ENCODE data around the gene BMPR1B. TPM values are rescaled to one million over a fixed set of nuclear protein-coding genes. Genes with fewer than 3 reads are reported as not detected.

The BMPR1B gene
- total RNA-seq, 2 donors from 2014 or later: 28.6 to 59.8 TPM

GRCh38 chr4:94763005-94763404, 5.2 kb downstream of the BMPR1B start:
- Histone ChIP-seq H3K4me1 (replicated peaks) (no peaks in the 10 kb centered on the region), H3K27ac (peak overlapping the region; percentile 14 to 96), H3K36me3 (no peaks in the 10 kb centered on the region), H3K9me3 (no peaks in the 10 kb centered on the region), H3K4me3 (no peak overlapping the region), H3K27me3 (replicated peaks; ENCODE audit: insufficient read depth) (no peaks in the 10 kb centered on the region)
- TF ChIP-seq POLR2AphosphoS5 (IDR thresholded peaks at IDR 0.05) (no peak), CTCF (IDR thresholded peaks at IDR 0.05) (no peak), POLR2A (IDR thresholded peaks at IDR 0.05) (no peak)
- intact Hi-C loops (cut with DNase I): no loop called here
- WGBS: 63% methylated on average over 4 of the region's 4 CpGs
- no peak for DNase-seq (ENCODE audit: low spot score)

GRCh38 chr4:94763500-94763899, 5.7 kb downstream of the BMPR1B start:
- no peaks in the 10 kb centered on the region for H3K9me3 ChIP-seq
- H3K36me3 ChIP-seq: no peaks in the 10 kb centered on the region
- no peaks in the 10 kb centered on the region for H3K27me3 ChIP-seq (replicated peaks; ENCODE audit: insufficient read depth)
- DNase-seq (ENCODE audit: low spot score): no peak
- intact Hi-C loops (cut with DNase I): no loop called here
- H3K4me3 ChIP-seq: no peak overlapping the region
- H3K27ac ChIP-seq: peak overlapping the region; percentile 22 to 96
- 12% methylated on average over 3 of the region's 3 CpGs for WGBS
- H3K4me1 ChIP-seq (replicated peaks): no peaks in the 10 kb centered on the region
- TF ChIP-seq CTCF (IDR thresholded peaks at IDR 0.05): no peak
- no peak for TF ChIP-seq POLR2AphosphoS5 (IDR thresholded peaks at IDR 0.05)
- no peak for TF ChIP-seq POLR2A (IDR thresholded peaks at IDR 0.05)

GRCh38 chr4:94764069-94764468, 6.3 kb downstream of the BMPR1B start:
- no peaks in the 10 kb centered on the region for H3K9me3 ChIP-seq
- H3K27ac ChIP-seq: peak overlapping the region; percentile 22 to 96
- no peak overlapping the region for H3K4me3 ChIP-seq
- DNase-seq (ENCODE audit: low spot score): no peak
- no peaks in the 10 kb centered on the region for H3K36me3 ChIP-seq
- no peaks in the 10 kb centered on the region for H3K27me3 ChIP-seq (replicated peaks; ENCODE audit: insufficient read depth)
- intact Hi-C loops (cut with DNase I): no loop called here
- H3K4me1 ChIP-seq (replicated peaks): no peaks in the 10 kb centered on the region
- WGBS: 77% methylated on average over 2 of the region's 2 CpGs
- TF ChIP-seq CTCF (IDR thresholded peaks at IDR 0.05) (no peak), POLR2A (IDR thresholded peaks at IDR 0.05) (no peak)

- WGBS: 54% methylated on average over 3 of the region's 3 CpGs
- no peak for DNase-seq (ENCODE audit: low spot score)
- Histone ChIP-seq H3K4me1 (replicated peaks) (no peaks in the 10 kb centered on the region), H3K9me3 (no peaks in the 10 kb centered on the region), H3K4me3 (no peak overlapping the region), H3K27me3 (replicated peaks; ENCODE audit: insufficient read depth) (no peaks in the 10 kb centered on the region), H3K36me3 (no peaks in the 10 kb centered on the region), H3K27ac (no peak overlapping the region)
- no peak for TF ChIP-seq POLR2A (IDR thresholded peaks at IDR 0.05)
- TF ChIP-seq POLR2AphosphoS5 (IDR thresholded peaks at IDR 0.05): no peak
- TF ChIP-seq CTCF (IDR thresholded peaks at IDR 0.05): no peak
- intact Hi-C loops (cut with DNase I): no loop called here
These were observed 7.4 kb downstream of the BMPR1B start for GRCh38 chr4:94765174-94765573.

- WGBS: 86% methylated on average over 4 of the region's 4 CpGs
- Histone ChIP-seq H3K4me1 (replicated peaks) (no peaks in the 10 kb centered on the region), H3K27ac (no peak overlapping the region)
These were observed 7.9 kb downstream of the BMPR1B start for GRCh38 chr4:94765648-94766047.

More at GRCh38 chr4:94765648-94766047, 7.9 kb downstream of the BMPR1B start:
- Histone ChIP-seq H3K36me3 (no peaks in the 10 kb centered on the region), H3K4me3 (no peak overlapping the region), H3K27me3 (replicated peaks; ENCODE audit: insufficient read depth) (no peaks in the 10 kb centered on the region), H3K9me3 (no peaks in the 10 kb centered on the region)
- intact Hi-C loops (cut with DNase I): no loop called here
- TF ChIP-seq POLR2A (IDR thresholded peaks at IDR 0.05) (no peak), POLR2AphosphoS5 (IDR thresholded peaks at IDR 0.05) (no peak), CTCF (IDR thresholded peaks at IDR 0.05) (no peak)
- no peak for DNase-seq (ENCODE audit: low spot score)

Data from prostate gland (tissue), 2 donors.